CD4-positive, alpha-beta T cell (primary cell): ENCODE measurements around the gene TENT5C. TPM values are rescaled to one million over a fixed set of nuclear protein-coding genes. Genes with fewer than 3 reads are reported as not detected.

Experiments used
- ATAC-seq: fragments of 200-7000 bp; cut with Tn5 transposase; one replicate; pipeline ENCODE4 v1.10.0; 2022; ENCODE audit warnings: mild to moderate bottlenecking; ENCODE audit not compliant: poor library complexity
- CTCF ChIA-PET: fragments of 350-600 bp; sonication (Branson Sonifier 250); formaldehyde crosslinking; loops from one replicate; lab custom pipeline; 2021; ENCODE audit warnings: antibody characterized with exemption, inconsistent platforms; lab: Charles Lee
- POLR2A ChIA-PET: fragments of 350-600 bp; sonication (Branson Sonifier 250); formaldehyde crosslinking; loops from one replicate; lab custom pipeline; 2021; ENCODE audit warnings: antibody characterized with exemption, inconsistent platforms; lab: Charles Lee
- DNase-seq, 14 experiments: peaks; one replicate each; pipeline ENCODE4 v3.0.0-alpha.2; 2013 to 2020; ENCODE audit warnings: mixed read lengths in 2 of 14
- H3K27ac ChIP-seq, 2 donors: one replicate each; pipeline versions ENCODE4 v1.5.1 to v1.7.0; 2013; ENCODE audit warnings: low read length in 2 of 2, low read depth in 1 of 2, mild to moderate bottlenecking in 1 of 2
- H3K27me3 ChIP-seq, 2 experiments: 1 replicate in 1 of 2; 2 replicates in 1 of 2; pipeline versions ENCODE4 v1.6.1 to v1.7.0; 2013; ENCODE audit warnings: low read length in 2 of 2, control low read depth in 1 of 2, mild to moderate bottlenecking in 1 of 2, moderate library complexity in 1 of 2; ENCODE audit not compliant: insufficient read depth in 2 of 2, control insufficient read depth in 1 of 2
- H3K36me3 ChIP-seq: one replicate; pipeline ENCODE4 v1.6.1; 2013; ENCODE audit warnings: low read length, control low read depth; ENCODE audit not compliant: insufficient read depth
- H3K4me1 ChIP-seq: one replicate; pipeline ENCODE4 v1.6.1; 2013; ENCODE audit warnings: low read length, control low read depth; ENCODE audit not compliant: insufficient read depth
- H3K4me3 ChIP-seq: one replicate; pipeline ENCODE4 v1.5.1; 2013; ENCODE audit warnings: mild to moderate bottlenecking, low read length, moderate library complexity
- H3K9me3 ChIP-seq, 2 experiments: 1 replicate in 1 of 2; 2 replicates in 1 of 2; pipeline versions ENCODE4 v1.6.1 to v1.7.0; 2013; ENCODE audit warnings: low read length in 2 of 2, mild to moderate bottlenecking in 2 of 2, control low read depth in 1 of 2, moderate library complexity in 1 of 2; ENCODE audit not compliant: control insufficient read depth in 1 of 2, insufficient read depth in 1 of 2
- H3K27ac Mint-ChIP-seq: one replicate; pipeline ENCODE4 v1.8.0; 2020; ENCODE audit warnings: mixed read lengths
- H3K27me3 Mint-ChIP-seq: one replicate; pipeline ENCODE4 v1.8.0; 2021; ENCODE audit warnings: mixed read lengths
- H3K36me3 Mint-ChIP-seq: one replicate; pipeline ENCODE4 v1.8.0; 2021; ENCODE audit warnings: low read depth, mixed read lengths
- H3K4me1 Mint-ChIP-seq: one replicate; pipeline ENCODE4 v1.8.0; 2021; ENCODE audit warnings: low read depth, mixed read lengths
- H3K4me3 Mint-ChIP-seq: one replicate; pipeline ENCODE4 v1.8.0; 2020; ENCODE audit warnings: mild to moderate bottlenecking, mixed read lengths
- H3K9me3 Mint-ChIP-seq: one replicate; pipeline ENCODE4 v1.8.0; 2020; ENCODE audit warnings: mixed read lengths
- CTCF ChIP-seq: fragments of 200-600 bp; IDR thresholded peaks from one replicate; pipeline ENCODE4 v1.8.0; 2022; ENCODE audit warnings: antibody characterized with exemption, mild to moderate bottlenecking
- intact Hi-C, 2 experiments: fragments of 100-400 bp; cut with DNase I in 1 of 2; cut with micrococcal nuclease in 1 of 2; formaldehyde crosslinking; loops; one replicate each; pipeline versions ENCODE4 v1.15.1 to v1.9.0; 2023 to 2025; cut with DNase I, micrococcal nuclease
- total RNA-seq, 174 experiments: library from RNA in 2 of 174; stranded (reverse) in 2 of 174; gene quantifications; one replicate each; pipeline ENCODE4 v1.2.3 and lab custom pipeline; 2021 to 2026

TENT5C gene
- total RNA-seq, 2 experiments from 2014 or later = 122 to 123 TPM

- Mint-ChIP-seq H3K27me3 (no peaks in the 10 kb centered on the region), H3K4me1 (no peaks in the 10 kb centered on the region), H3K4me3 (no peak overlapping the region), H3K36me3 (no peaks in the 10 kb centered on the region), H3K27ac (no peak overlapping the region), H3K9me3 (peaks cover 6% of the 10 kb centered on the region)
- no peaks in the 10 kb centered on the region for H3K36me3 ChIP-seq
- DNase-seq (no peak), ATAC-seq (no peak)
- H3K27ac ChIP-seq = no peak overlapping the region
- intact Hi-C loops = no loop called here
- TF ChIP-seq CTCF = no peak
- H3K4me1 ChIP-seq = no peaks in the 10 kb centered on the region
- no peaks in the 10 kb centered on the region for H3K27me3 ChIP-seq
- peaks cover 0 to 8% of the 10 kb centered on the region in 2 experiments for H3K9me3 ChIP-seq
- CTCF ChIA-PET = no interaction called here
- POLR2A ChIA-PET = no interaction called here
- H3K4me3 ChIP-seq = no peak overlapping the region
Measured at GRCh38 chr1:117559139-117559538, 46.7 kb upstream of the TENT5C start.

- intact Hi-C loops = no loop called here
- peaks cover 0 to 8% of the 10 kb centered on the region in 2 experiments for H3K9me3 ChIP-seq
- POLR2A ChIA-PET = no interaction called here
- H3K27ac Mint-ChIP-seq = no peak overlapping the region
- H3K27me3 ChIP-seq = no peaks in the 10 kb centered on the region
- no peaks in the 10 kb centered on the region for H3K4me1 Mint-ChIP-seq
- CTCF ChIA-PET = no interaction called here
- no peak for ATAC-seq
- no peak overlapping the region for H3K4me3 Mint-ChIP-seq
- TF ChIP-seq CTCF = no peak
- H3K27me3 Mint-ChIP-seq = peaks cover 4% of the 10 kb centered on the region
- H3K36me3 ChIP-seq = no peaks in the 10 kb centered on the region
- H3K36me3 Mint-ChIP-seq = no peaks in the 10 kb centered on the region
- no peak overlapping the region for H3K4me3 ChIP-seq
- no peak for DNase-seq
- H3K9me3 Mint-ChIP-seq = peaks cover 6% of the 10 kb centered on the region
- no peaks in the 10 kb centered on the region for H3K4me1 ChIP-seq
- H3K27ac ChIP-seq = no peak overlapping the region
Measured at GRCh38 chr1:117559985-117560384, 45.9 kb upstream of the TENT5C start.

GRCh38 chr1:117561071-117561470 lies 44.8 kb upstream of the TENT5C start:
- H3K36me3 ChIP-seq = no peaks in the 10 kb centered on the region
- peaks cover 6% of the 10 kb centered on the region for H3K9me3 Mint-ChIP-seq
- no peak for ATAC-seq
- H3K4me1 Mint-ChIP-seq = no peaks in the 10 kb centered on the region
- H3K4me3 Mint-ChIP-seq = no peak overlapping the region
- no peaks in the 10 kb centered on the region for H3K4me1 ChIP-seq
- H3K36me3 Mint-ChIP-seq = no peaks in the 10 kb centered on the region
- CTCF ChIA-PET = no interaction called here
- no peak for DNase-seq
- H3K27me3 Mint-ChIP-seq = peaks cover 4% of the 10 kb centered on the region
- intact Hi-C loops = no loop called here
- POLR2A ChIA-PET = no interaction called here
- no peak overlapping the region for H3K27ac ChIP-seq
- H3K27me3 ChIP-seq = no peaks in the 10 kb centered on the region
- H3K4me3 ChIP-seq = no peak overlapping the region
- H3K9me3 ChIP-seq = peaks cover 0 to 8% of the 10 kb centered on the region in 2 experiments
- no peak for TF ChIP-seq CTCF
- no peak overlapping the region for H3K27ac Mint-ChIP-seq
